ENCODE measurements around the gene CEACAM19. TPM values are rescaled to one million over a fixed set of nuclear protein-coding genes. Genes with fewer than 3 reads are reported as not detected.
"Not testable (repeated sequence)": the region's sequence is repeated elsewhere in the genome, so short reads cannot be mapped to it uniquely, and the experiment has no call there.

CEACAM19 gene
- total RNA-seq, 1 experiment from 2014 or later, result 0.59 TPM

DNA sequence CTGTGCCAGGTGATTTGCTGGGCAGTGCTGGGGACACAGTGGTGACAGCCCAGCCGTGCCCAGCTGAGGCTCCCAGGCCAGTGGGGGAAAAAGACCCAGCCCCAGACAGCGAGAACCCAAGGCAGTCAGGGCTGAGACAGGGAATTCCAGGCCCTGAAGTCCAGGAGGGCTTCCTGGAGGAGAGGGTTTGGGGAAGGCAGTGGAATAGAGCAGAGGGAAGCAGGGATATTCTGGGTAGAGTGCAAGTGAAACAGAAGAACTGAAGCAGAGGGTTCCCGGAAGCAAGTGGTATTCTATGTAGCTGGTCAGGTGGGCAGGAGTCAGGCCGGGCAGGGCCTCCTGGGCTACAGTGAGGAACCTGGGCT lies 26.4 kb downstream of the CEACAM19 start:
- DNase-seq (ENCODE audit: extremely low read depth, low read depth), result no peak

DNA sequence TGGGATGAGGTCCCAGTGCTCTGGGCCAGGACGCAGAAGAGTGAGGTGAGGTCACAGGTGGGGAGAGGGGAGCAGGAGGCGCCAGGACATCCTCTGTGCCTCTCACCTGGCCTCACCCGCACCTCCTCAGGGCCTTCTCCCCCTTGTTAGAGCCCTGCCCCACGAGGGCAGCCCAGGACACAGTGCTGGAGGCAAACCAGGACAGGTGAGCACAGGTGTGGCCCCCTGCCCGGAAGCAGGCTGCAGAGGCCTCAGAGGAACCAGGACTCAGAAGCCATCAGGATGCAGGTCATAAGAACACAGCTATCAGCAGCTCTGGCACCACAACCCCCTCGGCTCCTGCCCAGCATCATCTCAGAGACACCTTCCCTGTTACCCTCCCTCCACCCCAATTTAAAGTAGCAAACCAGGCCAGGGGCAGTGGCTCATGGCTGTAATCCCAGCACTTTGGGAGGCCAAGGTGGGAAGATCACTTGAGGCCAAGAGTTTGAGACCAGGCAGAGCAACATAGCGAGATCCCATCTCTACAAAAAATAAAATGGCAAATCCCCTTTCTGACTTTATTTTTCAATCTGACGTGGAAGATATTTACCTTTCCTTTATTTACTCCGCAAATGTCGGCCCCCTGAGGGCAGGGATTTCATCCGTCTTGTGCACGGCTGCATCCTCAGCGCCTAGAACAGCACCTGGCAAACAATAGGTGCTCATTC lies 27.4 kb downstream of the CEACAM19 start, which contains the start of gene CEACAM16:
Gene CEACAM16, plus strand, starts transcription at position 660 of the 710 bp plus-strand sequence. CDS start 2,306 bp downstream, outside the sequence.
- DNase-seq (ENCODE audit: extremely low read depth, low read depth), result no peak

DNA sequence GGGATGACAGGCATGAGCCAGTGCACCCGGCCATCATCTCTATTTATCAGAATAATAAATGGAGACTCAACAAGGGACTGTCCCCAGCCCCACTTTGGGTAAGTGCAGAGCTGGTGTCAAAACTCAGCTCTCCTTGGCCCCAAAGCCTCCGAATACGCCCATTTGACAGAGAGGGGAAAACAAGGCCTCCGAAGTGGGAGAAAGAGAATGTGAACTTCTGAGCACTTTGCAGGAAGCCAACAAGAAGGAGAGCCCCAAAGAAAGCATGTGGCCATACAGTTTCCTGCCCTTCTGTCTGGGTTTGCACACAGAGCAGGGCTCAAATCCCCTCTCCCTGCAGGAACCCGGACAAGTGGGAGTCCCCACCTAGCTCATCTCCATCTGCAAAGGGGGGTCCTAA lies 29.3 kb downstream of the CEACAM19 start:
- DNase-seq (ENCODE audit: extremely low read depth, low read depth), result no peak

DNA sequence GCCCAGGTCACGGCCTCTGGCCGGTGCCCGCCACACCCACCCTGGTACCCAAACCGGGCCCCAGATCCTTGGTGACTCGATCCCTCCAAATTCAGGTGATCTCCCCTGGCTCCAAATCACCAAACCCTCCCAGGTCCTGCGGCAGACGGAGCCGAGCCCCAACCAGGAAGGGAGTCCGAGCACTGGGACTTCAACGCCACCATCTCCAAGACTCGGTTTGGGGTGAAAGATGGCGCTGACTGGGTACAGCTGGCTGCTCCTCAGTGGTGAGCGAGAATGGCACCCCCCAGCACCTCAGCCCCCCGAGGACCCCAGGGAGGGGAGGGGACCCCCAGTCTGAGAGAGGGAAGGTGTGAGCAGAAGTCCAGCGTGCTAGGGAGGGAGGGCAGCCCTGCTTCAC lies 29.9 kb downstream of the CEACAM19 start:
- no peak for DNase-seq (ENCODE audit: extremely low read depth, low read depth)

DNA sequence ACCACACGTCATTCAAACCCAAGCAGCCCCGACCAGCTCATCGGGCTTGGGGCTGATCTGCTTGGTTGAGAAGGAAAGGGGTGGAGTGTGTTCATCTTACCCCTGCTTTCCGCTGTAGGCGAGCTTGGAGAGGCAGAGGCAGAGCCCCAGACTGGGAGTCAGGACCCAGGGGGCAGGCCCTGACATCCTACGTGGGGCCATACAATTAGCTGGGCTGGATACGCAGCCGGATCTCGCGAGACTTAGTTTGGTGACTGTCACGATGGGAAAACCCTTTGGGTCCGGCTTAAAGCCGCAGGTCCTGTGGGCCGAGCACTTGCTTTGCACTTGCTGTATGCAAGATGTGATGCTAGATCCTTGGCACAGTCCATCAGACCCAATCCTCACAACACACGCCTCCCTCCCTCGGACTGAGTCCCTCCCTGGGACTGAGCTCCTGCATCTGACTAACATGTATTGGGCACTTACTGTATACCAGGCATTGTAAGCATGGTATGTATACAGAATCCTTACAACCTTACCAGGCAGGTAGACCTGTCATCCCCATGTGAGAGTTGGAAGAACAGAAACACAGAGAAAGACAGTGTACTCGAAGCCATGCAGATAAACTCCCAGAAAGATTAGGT lies 31.4 kb downstream of the CEACAM19 start:
- DNase-seq (ENCODE audit: extremely low read depth, low read depth), result no peak

DNA sequence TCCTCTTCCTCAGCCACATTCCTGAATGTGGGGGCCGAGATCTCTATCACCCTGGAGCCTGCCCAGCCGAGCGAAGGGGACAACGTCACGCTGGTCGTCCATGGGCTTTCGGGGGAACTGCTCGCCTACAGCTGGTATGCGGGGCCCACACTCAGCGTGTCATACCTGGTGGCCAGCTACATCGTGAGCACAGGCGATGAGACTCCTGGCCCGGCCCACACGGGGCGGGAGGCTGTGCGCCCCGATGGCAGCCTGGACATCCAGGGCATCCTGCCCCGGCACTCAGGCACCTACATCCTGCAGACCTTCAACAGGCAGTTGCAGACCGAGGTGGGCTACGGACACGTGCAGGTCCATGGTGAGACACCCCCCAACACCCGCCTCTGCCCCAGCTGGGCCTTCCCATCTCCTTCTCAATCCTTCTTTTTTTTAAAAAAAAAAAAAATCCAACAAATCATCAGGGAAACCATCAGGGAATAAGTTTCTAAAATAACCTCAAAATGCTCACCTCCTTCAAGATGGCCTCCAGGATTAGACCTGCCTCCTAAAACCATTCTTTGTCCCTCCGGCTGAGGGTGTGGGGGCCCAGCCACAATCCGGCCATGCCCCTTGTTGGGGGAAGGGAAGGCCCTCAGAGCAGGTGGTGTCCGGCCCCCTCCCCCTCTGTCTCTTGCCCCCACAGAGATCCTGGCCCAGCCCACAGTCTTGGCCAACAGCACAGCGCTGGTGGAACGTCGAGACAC lies 32.2 kb downstream of the CEACAM19 start:
- no peak for DNase-seq (ENCODE audit: extremely low read depth, low read depth)

DNA sequence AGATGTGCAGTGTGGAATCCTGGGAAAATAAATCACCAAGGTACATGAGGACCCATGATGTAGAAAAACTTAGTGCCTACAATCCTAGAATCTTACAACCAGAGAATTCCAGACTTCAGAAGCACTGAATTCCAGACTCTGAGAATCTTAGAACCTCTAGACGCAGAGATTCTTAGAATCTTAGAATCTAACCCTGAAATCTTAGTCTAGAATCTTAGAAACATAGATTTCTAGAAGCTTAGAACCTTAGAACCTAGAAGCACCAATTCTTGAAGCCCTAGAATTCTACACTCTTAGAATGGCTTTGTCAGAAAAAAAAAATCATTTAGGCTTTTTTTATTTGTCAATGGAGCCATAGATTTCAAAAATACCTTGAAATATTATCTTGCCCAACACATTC lies 33.7 kb downstream of the CEACAM19 start:
- no peak for DNase-seq (ENCODE audit: extremely low read depth, low read depth)

DNA sequence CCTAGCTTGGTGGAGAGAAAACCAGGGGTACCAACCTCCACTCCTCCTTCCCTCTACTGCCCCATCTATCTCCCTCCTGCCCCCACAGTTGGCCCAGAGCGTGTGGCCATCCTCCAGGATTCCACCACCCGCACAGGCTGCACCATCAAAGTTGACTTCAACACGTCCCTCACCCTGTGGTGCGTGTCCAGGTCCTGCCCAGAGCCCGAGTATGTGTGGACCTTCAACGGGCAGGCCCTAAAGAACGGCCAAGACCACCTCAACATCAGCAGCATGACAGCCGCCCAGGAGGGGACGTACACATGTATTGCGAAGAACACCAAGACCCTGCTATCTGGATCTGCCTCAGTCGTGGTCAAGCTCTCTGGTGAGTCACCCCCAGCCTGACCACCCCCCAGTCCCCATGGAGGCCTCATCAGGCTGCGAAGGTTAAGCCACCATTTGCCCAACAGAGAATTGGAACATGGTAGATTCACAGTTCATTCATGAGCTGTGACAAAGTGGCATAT lies 34.3 kb downstream of the CEACAM19 start:
- DNase-seq (ENCODE audit: extremely low read depth, low read depth), result no peak

DNA sequence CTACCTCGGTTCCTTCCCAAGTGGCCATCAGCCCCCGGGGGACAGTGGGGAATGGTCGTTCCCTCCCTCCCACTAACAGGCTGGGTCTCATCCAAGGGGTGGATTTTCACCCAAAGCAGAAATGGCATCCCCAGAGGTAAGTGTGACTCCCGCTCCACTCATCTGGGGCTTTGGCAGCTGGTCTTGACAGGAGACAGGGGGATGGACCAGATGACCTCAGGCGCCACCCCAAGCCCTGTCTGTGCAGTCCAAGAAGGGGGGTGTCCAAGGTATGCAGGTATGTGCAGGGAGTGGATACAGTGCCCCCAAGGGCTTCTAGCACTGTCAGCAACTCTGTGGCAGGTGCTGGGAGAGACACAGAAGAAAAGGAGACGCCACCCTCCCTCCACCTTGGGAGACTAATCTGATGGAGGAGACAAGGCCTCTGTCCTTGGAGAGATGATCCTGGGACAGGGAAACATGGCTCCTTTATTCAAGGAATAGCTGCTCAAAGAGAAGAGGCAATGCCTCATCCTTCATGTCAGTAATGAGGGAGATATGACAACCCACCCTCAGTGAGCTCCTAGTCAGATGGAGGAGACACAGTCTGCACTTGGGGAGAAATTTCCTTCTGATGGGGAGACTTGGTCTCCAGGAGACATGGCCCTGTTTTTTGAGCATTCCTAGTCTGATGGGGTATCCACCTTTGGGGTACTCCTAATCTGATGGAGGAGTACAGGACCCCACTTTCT lies 35.4 kb downstream of the CEACAM19 start:
- DNase-seq (ENCODE audit: extremely low read depth, low read depth), result no peak

DNA sequence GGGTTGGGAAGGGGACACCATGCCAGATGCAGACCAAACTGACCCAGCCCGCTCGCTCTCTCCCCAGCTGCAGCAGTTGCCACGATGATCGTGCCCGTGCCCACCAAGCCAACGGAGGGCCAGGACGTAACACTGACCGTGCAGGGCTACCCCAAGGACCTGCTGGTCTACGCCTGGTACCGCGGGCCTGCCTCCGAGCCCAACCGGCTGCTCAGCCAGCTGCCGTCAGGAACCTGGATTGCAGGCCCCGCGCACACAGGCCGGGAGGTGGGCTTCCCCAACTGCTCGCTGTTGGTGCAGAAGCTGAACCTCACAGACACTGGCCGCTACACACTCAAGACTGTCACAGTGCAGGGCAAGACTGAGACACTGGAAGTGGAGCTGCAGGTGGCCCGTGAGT lies 36.5 kb downstream of the CEACAM19 start:
- no peak for DNase-seq (ENCODE audit: extremely low read depth, low read depth)

DNA sequence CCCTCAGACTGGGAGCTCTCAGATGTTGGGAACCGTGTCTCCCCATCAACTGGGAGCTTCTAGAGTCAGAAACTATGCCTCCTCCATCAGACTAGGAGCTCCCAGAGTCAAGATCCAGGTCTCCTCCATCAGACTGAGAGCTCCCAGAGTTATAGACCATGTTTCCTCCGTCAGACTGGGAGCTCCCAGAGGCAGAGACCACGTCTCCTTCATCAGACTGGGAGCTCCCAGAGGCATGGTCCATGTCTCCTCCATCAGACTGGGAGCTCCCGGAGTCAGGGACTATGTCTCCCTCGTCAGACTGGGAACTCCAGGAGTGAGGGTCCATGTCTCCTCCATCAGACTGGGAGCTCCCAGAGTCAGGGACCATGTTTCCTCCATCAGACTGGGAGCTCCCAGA lies 37.7 kb downstream of the CEACAM19 start:
- no peak for DNase-seq (ENCODE audit: extremely low read depth, low read depth)

DNA sequence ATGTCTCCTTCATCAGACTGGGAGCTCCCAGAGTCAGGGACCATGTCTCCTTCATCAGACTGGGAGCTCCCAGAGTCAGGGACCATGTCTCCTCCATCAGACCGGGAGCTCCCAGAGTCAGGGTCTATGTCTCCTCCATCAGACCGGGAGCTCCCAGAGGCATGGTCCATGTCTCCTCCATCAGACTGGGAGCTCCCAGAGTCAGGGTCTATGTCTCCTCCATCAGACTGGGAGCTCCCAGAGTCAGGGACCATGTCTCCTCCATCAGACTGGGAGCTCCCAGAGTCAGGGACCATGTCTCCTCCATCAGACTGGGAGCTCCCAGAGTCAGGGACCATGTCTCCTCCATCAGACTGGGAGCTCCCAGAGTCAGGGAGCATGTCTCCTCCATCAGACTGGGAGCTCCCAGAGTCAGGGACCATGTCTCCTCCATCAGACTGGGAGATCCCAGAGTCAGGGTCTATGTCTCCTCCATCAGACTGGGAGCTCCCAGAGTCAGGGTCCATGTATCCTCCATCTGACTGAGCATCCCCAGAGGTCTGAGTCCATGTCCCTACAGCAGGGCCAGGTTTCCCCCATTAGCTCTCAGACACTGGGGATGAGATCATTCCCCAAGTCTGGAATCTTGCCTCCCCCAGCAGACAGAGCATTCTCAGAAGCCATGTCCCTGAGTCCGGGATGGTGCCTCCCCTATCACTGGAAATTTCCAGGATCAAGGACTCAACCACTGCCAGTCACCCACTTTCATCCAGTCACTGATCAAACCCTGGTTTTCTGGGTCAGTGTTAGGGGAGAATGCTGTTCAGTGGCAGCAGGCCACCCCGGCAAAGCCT lies 38.4 kb downstream of the CEACAM19 start:
- DNase-seq (ENCODE audit: extremely low read depth, low read depth), result not testable (repeated sequence)

DNA sequence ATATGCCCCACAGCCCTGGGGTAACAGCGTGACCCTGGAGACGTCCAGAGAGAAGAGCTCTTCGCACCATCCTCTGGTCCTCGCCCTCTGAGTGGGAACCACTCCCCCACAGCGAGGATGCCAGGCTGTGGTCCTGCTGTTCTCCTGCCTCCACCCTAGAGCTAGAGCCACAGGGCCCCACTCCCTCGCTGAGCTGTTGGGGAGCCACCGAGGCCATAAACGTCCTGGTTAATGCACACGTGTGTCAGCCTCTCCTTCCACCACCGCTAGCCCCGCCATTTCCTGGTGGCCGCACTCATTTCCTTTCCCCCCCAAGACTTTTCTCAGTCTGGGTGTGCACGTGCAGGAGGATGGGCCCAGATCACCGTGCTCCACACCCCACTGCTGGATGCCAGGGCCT lies 39.2 kb downstream of the CEACAM19 start:
- no peak for DNase-seq (ENCODE audit: extremely low read depth, low read depth)

DNA sequence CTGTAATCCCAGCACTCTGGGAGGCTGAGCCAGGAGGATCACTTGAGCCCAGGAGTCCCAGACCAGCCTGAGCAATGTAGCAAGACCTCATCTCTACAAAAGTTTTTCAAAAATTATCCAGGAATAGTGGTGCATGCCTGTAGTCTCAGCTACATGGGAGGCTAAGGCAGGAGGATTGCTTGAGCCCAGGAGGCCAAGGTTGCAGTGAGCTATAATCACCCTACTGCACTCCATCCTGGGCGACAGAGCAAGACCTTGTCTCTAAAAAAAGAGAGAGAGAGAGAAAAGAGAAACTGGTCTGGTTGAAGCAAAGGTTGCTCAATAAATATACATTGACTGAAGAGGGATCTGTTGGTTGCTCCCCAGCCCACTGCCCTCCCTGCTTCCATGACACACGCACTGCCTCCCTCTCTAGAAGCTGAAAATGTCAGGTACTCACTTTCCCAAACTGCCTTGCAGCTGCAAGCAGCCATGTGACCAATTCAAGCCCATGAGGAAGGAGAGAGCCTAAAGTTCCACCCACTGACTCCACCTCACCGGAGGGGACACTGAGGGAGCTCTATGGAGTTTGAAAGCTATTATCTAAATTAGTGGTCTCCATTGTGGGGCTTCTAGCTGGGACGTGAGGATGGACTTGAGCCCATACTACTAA lies 41.7 kb downstream of the CEACAM19 start:
- DNase-seq (ENCODE audit: extremely low read depth, low read depth), result no peak

DNA sequence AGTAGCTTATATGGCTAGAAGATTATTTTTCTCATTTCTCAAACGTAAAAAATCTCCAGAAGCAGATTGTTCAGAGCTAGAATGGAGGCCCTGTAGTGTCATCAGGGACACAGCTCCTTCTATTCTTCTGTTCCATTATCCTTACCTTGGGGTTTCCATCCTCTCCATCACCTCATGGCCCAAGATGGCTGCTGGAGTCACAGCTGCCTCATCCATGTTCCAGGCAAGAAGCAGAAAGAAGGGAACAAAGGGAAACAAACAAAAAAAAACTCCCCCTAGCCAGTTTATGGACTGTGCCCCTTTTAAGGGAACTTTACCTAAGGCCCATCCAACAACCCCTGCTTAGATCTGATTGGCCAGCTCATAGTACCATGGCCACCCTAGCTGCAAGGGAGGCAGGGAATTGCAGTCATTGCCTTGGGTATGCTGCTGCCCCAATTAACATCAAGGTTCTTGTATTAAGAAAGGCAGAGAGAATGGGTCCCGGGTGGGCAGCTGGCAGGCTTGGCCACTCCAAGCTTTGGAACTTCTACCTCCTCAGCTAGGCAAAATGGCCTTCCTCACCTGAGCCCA lies 43.4 kb downstream of the CEACAM19 start:
- DNase-seq (ENCODE audit: extremely low read depth, low read depth), result no peak

DNA sequence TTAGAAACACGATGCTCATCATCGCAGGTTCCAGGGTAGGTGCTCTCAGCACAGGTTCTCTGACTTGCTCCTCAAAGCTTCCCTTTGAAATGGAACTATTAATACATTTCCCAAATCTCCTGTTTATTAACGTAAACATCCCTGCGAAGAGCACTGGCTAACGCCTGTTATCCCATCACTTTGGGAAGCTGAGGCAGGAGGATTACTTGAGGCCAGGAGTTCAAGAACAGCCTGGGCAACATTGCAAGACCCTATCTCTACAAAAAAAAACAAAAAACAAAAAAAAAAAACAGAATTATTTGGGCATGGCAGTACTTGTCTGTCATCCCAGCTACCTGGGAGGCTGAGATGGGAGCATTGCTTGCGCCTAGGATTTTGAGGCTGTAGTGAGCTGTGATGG lies 46.3 kb downstream of the CEACAM19 start:
- DNase-seq (ENCODE audit: extremely low read depth, low read depth), result no peak

DNA sequence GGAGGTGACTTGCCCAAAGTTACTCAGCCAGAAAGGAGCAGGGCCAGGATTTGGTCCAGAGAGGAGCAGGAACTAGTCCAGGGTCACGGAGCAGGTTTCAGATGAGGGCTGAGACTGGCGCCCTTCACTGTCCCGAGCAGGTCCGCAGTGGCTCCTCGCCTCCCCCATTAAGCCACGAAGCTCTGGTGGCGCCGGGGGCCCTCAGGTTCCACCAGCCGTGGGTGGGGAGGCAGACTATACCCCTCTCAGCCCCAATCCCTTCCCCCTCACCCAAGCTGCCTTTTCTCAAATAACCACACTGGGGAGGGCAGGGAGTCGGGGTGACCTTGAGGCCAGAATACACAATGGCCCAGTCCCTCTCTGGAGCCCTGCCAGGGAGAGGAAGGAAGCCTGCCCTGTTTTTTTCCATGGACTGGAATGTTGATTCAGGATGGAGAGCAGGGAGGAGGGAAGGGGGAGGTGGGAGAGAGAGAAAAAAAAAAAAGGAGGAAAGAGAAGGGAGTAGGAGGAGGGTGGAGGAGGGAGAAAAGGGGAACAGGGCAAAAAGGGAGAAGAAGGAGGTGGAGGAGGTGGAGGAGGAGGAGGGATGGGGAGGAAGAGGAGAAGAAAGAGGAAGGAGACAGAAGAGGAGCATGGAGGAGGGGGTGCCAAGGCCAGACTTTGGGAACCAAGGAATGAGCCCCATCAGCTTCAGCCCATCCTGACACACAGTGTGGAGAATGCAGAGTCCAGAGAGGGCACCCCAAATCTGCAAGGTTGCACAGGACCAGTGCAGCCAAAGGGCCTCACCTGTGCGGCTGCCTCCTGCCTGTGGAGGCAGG lies 47.4 kb downstream of the CEACAM19 start:
- no peak for DNase-seq (ENCODE audit: extremely low read depth, low read depth)

DNA sequence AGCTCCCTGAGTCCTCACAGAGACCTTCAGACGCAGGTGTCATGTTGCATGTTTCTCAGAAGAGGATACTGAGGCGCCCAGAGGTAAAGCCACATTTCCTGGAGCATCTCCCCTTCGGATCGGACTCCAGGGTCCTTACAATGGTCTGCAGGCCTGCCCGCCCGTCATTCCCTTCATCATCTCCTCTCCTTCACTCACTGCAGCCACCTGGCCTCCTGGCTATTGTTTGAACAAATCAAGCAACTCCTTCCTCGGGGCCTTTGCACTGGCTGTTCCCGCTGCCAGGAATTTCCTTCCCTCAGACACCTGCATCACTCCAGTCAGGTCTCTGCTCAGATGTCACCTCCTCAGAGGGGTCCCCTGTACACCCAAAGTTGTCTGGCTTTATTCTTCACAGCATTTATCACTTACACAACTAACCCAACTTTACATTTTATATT lies 48.0 kb downstream of the CEACAM19 start:
- no peak for DNase-seq (ENCODE audit: extremely low read depth, low read depth)

Measured in NCI-H460 (cell line).